Muscle of back (tissue), 11 donors: ENCODE data around the gene TUBB6. TPM values are rescaled to one million over a fixed set of nuclear protein-coding genes. Genes with fewer than 3 reads are reported as not detected.
A peak's percentile ranks its signal among the peaks of the same experiment; 100 is the strongest.

Source experiments
- DNase-seq, 3 donors: peaks; one replicate each; pipeline versions ENCODE4 v3.0.0 to v3.0.0-alpha.2; 2013
- polyA plus RNA-seq, 10 donors: library from polyadenylated mRNA; unstranded; fragments of 120-200 nt; gene quantifications; one replicate each; pipeline ENCODE4 v1.2.1, GENCODE V29; 2013; ENCODE audit not compliant: insufficient read length in 10 of 10

The TUBB6 gene
- polyA plus RNA-seq, 10 donors = 155 to 277 (median 220) TPM

- no peak for DNase-seq
These were observed 26.3 kb downstream of the TUBB6 start for GRCh38 chr18:12334366-12334808.

DNA sequence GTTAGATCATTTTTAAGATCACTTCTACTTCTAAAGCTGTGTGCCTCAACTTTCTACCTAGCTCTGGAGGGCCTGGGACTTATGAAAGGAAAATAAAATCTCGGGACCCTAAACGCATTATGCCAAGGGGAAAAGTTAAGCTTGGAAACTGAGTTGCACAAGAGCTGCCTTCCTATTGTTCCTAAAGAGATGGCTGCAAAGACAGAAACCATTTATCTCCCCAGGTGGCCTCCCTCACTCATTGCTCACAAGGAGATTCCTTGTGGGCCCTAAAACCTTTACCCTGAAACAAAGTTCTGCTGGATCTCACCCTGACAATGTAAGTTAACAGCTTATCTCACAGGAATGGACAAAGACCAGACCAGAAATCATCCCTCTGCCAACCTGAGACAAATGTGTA is 26.8 kb downstream of the TUBB6 start:
- no peak for DNase-seq

DNA sequence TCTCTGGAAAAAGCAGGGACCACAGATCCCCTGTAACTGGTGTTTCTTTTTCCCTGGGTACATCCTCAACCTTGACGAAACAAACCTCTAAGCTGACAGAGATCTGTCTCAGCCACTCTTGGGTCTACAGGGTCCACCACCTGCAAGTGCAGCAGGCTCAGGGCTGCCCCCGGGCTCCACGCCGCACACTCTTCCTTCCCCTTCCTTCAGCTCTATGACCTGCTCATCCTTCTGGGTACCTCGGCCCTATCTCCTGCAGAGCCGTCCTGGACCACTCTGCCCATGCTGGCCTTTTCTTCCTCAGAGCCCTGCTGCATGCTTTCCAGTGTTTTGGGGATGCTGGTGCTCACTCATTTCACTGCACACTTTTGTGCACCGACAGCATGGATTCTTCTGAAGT is 27.5 kb downstream of the TUBB6 start:
- no peak for DNase-seq

DNA sequence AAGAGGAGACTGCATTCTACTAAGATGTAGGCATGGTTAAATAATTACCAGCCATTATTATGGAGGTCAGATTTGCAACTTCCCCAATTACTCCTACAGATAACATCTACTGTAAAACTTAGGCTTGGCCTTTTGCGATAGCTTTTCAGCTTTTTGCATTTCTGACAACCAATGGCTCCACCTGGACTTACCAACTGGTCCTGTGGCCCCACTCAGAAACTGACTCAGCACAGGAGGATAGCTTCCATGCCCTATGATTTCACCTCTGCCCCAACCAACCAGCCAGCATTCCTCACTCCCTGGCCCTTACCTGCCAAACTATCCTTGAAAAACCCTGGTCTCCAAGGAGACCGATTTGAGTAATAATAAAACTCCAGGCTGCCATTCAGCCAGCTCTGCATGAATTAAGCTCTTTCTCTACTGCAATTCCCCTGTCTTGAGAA is 28.2 kb downstream of the TUBB6 start:
- no peak for DNase-seq

DNA sequence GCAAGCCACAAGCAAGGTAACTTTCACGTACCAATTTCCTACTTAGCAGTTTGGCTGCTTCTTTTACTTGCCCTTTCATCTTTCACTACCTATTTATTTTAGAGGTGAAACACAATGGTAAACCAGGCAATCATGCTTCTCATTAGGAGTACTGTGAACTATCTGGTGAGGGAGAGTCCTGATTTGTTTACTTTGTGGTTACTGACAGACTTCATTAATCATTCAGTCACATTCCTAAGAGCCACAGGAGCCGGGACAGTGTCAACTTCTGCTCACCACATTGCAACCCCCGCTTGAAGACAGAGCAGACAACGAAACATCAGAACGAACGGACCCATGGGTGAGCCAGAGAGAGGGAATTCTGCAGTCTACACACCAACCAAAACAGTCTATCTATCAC is 28.8 kb downstream of the TUBB6 start:
- DNase-seq = peak in 1 of 3 donors; percentile 62

DNA sequence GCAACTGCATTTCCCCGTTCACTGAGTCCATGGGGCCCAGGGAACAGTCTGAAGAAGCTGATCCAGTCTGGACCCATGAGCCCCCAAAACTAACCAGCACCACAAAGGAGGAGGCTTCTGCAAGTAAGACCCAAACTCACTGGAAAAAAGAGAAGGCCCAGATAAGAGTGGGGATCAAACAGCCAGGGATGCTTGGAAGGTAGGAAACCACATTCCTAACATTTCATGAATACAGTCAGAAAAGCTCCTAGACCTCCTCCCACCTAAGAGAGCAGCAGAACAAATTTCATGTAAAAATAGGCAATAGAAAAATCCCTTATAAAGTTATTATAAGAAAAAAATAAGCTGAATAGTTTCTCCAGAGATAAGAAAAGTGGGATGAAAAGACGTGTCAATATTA is 30.3 kb downstream of the TUBB6 start:
- no peak for DNase-seq

GRCh38 chr18:12340945-12341660 is 33.1 kb downstream of the TUBB6 start:
- no peak for DNase-seq

- no peak for DNase-seq
These were observed 34.6 kb downstream of the TUBB6 start for GRCh38 chr18:12342661-12343060.

DNA sequence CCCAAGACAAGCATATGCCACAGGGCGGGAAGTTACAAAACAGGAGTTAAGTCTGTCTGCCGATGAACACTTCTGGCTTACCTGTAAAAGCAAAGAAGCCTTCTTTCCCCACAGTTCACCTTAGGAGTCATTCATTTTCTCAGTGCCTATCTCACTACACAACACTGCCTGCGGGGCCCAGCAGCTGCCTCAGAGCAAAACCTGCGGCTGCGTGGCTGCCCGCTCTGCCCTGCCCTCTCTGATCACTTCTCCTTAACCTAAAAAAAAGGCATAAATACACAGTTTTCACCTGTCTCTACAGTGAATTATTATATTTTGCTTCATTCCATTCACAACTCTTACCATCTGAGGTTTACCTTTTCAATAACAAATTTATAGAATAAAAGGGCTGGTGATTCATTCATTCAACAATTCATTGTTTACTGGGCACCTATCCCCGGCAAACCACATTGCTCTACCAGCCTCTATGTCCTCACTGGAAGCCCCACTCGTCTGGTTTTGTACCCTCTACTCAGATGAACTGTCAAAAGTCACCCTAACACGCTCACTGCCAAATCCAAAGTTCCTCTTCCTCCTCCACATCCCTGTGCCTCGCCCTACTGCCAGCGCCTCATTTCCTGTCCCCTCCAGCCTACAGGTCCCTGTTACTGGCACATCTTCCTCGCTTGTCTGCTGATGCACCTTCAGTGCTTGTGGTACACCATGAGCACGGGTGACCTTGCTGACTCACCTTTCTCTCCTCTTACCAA is 37.6 kb downstream of the TUBB6 start:
- DNase-seq = no peak

DNA sequence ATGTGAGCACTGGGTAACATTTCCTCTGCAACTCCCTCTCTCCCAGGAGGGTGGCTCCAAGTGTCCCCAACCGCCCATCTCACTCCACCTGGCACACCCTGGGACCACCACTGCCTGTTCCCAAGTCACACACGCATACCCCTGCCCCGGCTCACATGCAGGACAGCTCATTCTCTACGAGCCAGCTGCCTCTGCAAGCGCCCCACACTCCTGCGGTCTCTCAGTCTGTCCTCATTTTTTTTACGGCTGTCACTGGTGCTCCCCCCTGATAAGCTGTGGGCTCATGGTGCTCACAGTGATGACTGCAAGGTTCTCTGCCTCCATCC is 38.2 kb downstream of the TUBB6 start:
- DNase-seq = no peak

DNA sequence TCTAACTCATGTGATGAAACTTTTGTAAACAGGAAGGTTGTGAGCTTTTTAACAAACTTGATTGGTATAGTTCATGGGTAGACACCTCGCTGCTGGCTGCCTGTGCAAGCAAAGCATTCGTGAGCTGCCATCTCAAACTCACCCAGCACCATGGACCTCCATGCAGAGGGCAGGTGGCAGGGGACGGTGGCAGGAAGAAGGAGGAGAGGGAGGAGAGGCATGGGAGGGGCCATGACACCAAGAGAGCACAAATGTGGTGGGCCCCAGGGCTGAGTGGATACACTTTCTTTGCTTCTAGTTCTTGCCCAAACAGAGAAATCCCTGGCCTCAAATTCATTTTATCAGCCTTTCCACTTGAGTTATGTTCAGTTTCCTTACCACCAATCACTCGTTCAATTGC is 39.9 kb downstream of the TUBB6 start:
- no peak for DNase-seq

- DNase-seq = no peak
These were observed 44.1 kb downstream of the TUBB6 start for GRCh38 chr18:12352188-12352587.

- no peak for DNase-seq
These were observed 51.5 kb downstream of the TUBB6 start for GRCh38 chr18:12359515-12359927.

GRCh38 chr18:12361770-12362378 is 53.8 kb downstream of the TUBB6 start:
- DNase-seq = no peak

DNA sequence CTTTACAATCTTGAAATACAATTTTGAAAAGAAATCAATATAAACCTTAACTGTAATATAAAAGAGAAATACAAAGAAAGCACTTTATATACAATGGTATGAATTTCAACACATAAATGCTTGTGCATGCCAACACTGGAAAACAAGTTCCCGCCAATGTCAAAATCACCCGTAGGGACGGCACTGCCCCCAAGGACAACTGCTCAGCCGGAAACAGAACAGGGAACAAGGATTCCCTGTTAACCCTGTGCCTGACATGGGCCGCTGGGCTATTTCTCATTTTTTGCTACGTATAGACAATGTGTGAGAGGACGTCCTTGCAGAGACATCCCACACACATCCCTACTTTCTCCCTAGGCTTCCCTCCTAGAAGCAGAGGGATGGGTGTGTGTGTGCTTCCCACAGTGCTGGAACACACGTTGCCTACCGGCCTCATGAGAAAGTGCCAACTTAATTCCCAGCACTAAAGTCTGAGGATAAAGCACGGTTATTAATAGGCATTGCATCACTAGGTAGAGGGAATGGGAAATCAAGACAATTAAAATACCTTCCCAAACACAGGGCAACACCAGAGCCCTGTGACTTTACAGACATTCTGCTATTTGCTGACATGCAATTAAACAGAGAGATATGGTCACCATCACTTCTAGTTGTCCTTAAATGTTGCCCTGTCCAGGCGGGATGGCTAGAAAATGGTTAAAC is 54.6 kb downstream of the TUBB6 start:
- no peak for DNase-seq

GRCh38 chr18:12366379-12366778 is 58.3 kb downstream of the TUBB6 start:
- DNase-seq = no peak

GRCh38 chr18:12366784-12367183 is 58.7 kb downstream of the TUBB6 start:
- no peak for DNase-seq

DNA sequence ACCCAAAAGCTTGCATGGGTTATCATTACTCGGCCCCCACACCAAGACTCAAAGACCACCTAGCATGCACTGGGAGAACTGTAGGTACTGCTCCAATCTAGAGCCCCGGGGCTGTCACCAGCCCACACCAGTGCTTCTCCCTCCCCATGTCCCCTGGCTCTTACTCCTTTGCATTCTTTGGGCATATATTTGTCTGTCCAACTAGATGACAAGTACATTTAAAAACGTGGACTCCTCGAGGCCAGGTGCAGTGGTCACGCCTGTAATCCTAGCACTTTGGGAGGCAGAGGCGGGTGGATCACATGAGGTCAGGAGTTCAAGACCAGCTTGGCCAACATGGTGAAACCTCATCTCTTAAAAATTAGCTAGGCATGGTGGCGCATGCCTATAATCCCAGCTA is 61.2 kb downstream of the TUBB6 start:
- no peak for DNase-seq

DNA sequence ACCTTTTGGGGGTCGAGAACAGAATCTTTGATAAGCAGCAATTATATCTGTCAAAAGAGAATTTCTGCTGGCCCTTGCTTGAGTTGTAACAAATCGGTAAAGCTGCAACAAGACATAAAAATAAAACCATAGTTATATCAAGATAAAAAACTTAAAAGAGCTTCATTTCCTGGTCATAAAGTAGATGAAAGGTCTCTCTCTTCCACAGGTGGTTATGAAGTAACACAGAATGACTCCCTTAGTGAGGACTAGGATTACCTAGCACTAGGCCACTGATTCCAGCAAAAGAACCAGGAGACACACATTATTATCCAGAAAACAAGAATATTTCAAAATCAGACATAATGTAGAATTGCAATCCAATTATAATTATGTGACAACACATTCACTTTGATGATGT is 63.5 kb downstream of the TUBB6 start:
- DNase-seq = no peak

DNA sequence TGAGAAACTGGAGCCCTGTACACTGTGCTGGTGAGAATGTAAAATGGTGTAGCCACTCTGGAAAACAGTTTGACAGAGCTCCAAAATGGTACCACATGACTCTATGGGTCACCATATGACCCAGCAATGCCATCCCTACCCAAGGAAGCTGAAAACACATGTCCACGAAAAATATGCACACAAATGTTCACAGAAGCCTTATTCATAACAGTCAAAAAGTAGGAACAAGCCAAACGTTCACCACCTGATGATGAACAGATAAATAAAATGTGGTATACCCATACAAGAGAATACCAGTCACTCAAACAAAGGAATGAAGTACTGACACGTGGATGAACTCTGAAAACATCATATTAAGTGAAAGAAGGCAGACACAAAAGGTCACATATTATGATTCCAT is 64.4 kb downstream of the TUBB6 start:
- no peak for DNase-seq

- no peak for DNase-seq
These were observed 65.2 kb downstream of the TUBB6 start for GRCh38 chr18:12373116-12373770.

DNA sequence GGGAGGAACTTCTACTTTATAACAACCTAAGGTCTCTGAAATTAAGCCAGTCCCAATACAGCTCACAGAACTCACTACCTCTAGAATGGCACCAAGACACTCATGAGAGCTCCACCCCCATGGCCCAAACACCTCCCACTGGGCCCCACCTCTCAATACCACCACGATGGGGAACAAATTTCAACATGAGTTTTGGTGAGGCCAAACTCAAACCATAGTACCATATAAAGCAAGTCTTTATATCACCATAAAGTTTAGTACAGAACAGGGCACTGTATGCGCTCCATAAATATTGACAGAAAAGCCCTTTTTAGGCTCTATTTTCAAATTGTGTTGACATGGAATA is 65.7 kb downstream of the TUBB6 start:
- DNase-seq = no peak
